SIG-M5 (cell line): Measurements from ENCODE around the gene SDC3.

ENCODE experiments used
- DNase-seq: peaks from one replicate; lab custom pipeline; 2025; lab: John Stamatoyannopoulos, UW

Gene SDC3

GRCh38 chr1:30888975-30889374 lies 19.6 kb downstream of the SDC3 start:
- no peak for DNase-seq

- DNase-seq, result no peak
Observed at GRCh38 chr1:30888391-30888790, 20.2 kb downstream of the SDC3 start.

GRCh38 chr1:30887485-30888315 lies 20.9 kb downstream of the SDC3 start:
- no peak for DNase-seq

- DNase-seq, result no peak
Observed at GRCh38 chr1:30886710-30887428, 21.7 kb downstream of the SDC3 start.

- DNase-seq, result no peak
Observed at GRCh38 chr1:30885570-30886522, 22.7 kb downstream of the SDC3 start.

GRCh38 chr1:30884723-30885122 lies 23.8 kb downstream of the SDC3 start:
- DNase-seq, result no peak

- DNase-seq, result no peak
Observed at GRCh38 chr1:30883389-30884172, 25.0 kb downstream of the SDC3 start.

- DNase-seq, result no peak
Observed at GRCh38 chr1:30882678-30883388, 25.7 kb downstream of the SDC3 start.

- DNase-seq, result no peak
Observed at GRCh38 chr1:30881319-30882181, 27.0 kb downstream of the SDC3 start.

- DNase-seq, result no peak
Observed at GRCh38 chr1:30880678-30881318, 27.8 kb downstream of the SDC3 start.

GRCh38 chr1:30879940-30880677 lies 28.4 kb downstream of the SDC3 start:
- DNase-seq, result no peak

- DNase-seq, result no peak
Observed at GRCh38 chr1:30879126-30879786, 29.3 kb downstream of the SDC3 start.

- no peak for DNase-seq
Observed at GRCh38 chr1:30878559-30878958, 30.0 kb downstream of the SDC3 start.

- no peak for DNase-seq
Observed at GRCh38 chr1:30878016-30878415, 30.5 kb downstream of the SDC3 start.

GRCh38 chr1:30877205-30877912 lies 31.2 kb downstream of the SDC3 start:
- DNase-seq, result no peak

GRCh38 chr1:30876451-30877204 lies 31.9 kb downstream of the SDC3 start:
- DNase-seq, result no peak

GRCh38 chr1:30875916-30876315 lies 32.6 kb downstream of the SDC3 start:
- DNase-seq, result no peak
